Measurements from ENCODE around the gene SLC6A12.

SLC6A12 gene

DNA sequence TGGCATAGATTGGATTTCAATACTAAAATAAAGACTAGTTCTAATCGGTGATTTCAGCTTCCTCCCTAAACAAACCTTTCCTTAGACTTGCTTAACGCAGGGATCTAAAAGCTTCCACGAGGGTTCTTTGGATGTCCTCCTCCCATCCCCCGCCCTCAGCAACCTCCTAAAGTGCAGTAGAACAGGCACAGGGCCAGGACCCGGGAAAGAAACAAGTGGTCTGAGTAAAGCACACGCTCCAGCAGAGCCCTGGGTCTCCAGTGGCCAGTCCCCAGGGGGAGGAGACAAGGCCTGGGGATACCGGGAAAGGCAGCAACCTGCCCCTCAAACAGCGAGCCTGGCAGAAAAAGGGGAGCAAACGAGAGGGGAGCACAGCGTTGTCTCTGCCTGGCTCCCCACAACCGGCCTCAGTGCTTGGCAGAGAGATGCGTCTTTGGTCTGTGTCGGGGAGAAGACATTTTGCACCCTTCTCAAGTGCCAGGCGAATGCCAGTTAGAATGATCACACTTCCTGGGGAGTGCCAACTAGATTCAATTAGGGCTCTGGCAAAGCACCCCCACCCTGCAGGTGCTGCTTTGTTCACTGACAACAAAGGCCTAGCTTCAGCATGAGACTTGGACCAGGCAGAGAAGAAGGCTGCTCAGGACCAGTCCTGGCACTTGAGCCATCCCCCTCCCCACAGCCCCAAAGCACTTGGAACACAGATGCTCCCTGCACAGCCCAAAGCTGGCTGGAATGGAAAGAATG, 17.1 kb upstream of the SLC6A12 start:
- Histone ChIP-seq H4K20me1 (ENCODE audit: insufficient read depth) (no peaks in the 10 kb centered on the region), H3K27me3 (ENCODE audit: insufficient read depth, low read depth) (peaks cover 8% of the 10 kb centered on the region; the same call in 1 of the 2 replicates)

DNA sequence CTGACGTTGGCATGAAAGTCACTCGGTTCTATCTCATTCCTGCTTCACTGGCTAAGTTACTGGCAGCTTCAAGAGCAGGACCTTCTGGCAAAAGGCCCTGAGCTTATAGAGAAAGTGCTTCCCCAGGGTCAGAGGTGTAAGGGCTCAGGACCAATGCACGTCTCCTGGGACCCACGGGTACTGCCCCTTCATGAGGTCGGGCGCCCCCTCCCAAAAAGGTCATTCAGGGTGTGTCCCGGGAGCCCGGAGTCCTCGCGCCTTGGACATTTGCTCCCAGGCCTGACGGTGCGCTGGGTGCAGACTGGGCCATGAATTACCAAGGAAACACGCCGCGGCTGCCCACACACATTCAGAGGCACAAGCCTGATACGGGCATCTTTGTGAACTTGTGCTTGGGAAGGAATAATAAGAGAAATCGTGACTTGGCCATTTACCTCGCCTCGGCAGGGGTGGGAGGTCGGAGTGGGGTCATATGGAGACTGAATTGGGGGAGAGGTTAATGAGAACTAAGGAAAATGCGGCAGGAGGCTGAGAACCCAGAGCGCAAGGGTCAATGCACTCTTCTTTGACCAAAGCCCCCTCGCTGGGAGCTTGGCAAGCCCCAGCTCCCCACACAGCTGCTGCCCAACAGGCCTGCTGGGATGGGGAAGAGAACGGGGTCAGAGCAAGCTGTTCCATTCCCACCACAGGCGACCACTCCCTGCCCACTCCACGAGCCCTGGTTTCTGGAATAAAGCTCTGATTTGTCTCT, 15.7 kb upstream of the SLC6A12 start:
- H4K20me1 ChIP-seq (ENCODE audit: insufficient read depth): no peaks in the 10 kb centered on the region
- H3K4me1 ChIP-seq (ENCODE audit: low read depth, poor library complexity, severe bottlenecking): no peaks in the 10 kb centered on the region
- no peak overlapping the region for H3K9ac ChIP-seq
- H3K27ac ChIP-seq: no peak overlapping the region
- TF ChIP-seq, protein P1, sequence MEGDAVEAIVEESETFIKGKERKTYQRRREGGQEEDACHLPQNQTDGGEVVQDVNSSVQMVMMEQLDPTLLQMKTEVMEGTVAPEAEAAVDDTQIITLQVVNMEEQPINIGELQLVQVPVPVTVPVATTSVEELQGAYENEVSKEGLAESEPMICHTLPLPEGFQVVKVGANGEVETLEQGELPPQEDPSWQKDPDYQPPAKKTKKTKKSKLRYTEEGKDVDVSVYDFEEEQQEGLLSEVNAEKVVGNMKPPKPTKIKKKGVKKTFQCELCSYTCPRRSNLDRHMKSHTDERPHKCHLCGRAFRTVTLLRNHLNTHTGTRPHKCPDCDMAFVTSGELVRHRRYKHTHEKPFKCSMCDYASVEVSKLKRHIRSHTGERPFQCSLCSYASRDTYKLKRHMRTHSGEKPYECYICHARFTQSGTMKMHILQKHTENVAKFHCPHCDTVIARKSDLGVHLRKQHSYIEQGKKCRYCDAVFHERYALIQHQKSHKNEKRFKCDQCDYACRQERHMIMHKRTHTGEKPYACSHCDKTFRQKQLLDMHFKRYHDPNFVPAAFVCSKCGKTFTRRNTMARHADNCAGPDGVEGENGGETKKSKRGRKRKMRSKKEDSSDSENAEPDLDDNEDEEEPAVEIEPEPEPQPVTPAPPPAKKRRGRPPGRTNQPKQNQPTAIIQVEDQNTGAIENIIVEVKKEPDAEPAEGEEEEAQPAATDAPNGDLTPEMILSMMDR (conservative IDR thresholded peaks at IDR 0.05; ENCODE audit: low read depth, low read length): no peak
- H3K36me3 ChIP-seq (ENCODE audit: insufficient read depth): no peaks in the 10 kb centered on the region
- H2AFZ ChIP-seq (ENCODE audit: low read depth): no peak overlapping the region
- no peak overlapping the region for H3K4me2 ChIP-seq
- no peak overlapping the region for H3K4me3 ChIP-seq (IDR thresholded peaks at IDR 0.05; ENCODE audit: insufficient read depth, low read depth, low read length)
- no peaks in the 10 kb centered on the region for H3K79me2 ChIP-seq (ENCODE audit: insufficient read depth, low read depth)
- peaks cover 8% of the 10 kb centered on the region; the same call in 1 of the 2 replicates for H3K27me3 ChIP-seq (ENCODE audit: insufficient read depth, low read depth)

More for the DNA sequence above, 17.1 kb upstream of the SLC6A12 start:
- Histone ChIP-seq H3K79me2 (ENCODE audit: insufficient read depth, low read depth) (no peaks in the 10 kb centered on the region), H3K4me3 (IDR thresholded peaks at IDR 0.05; ENCODE audit: insufficient read depth, low read depth, low read length) (no peak overlapping the region), H3K4me2 (no peak overlapping the region), H2AFZ (ENCODE audit: low read depth) (no peak overlapping the region), H3K27ac (no peak overlapping the region), H3K36me3 (ENCODE audit: insufficient read depth) (no peaks in the 10 kb centered on the region), H3K9ac (no peak overlapping the region), H3K4me1 (ENCODE audit: low read depth, poor library complexity, severe bottlenecking) (no peaks in the 10 kb centered on the region)
- TF ChIP-seq, protein P1 (conservative IDR thresholded peaks at IDR 0.05; ENCODE audit: low read depth, low read length): no peak

DNA sequence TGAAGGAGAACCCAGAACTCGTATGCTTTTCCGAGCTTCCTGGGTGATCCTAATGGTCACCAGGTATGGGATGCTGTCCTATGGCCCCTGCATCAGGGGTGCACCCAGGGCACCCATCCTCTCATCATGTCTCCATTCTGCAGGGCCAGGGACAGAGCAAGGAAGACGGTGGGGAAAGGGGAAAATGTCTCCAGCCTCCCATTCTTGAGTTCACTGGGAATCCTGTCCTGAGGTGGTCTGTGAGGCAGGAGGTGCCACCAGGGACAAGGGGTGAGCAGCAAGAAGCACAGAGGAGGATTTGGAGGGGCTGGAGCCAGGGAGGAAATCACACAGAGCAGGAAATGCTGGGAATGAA, 14.9 kb upstream of the SLC6A12 start:
- Histone ChIP-seq H3K4me3 (IDR thresholded peaks at IDR 0.05; ENCODE audit: insufficient read depth, low read depth, low read length) (no peak overlapping the region), H3K36me3 (ENCODE audit: insufficient read depth) (no peaks in the 10 kb centered on the region), H4K20me1 (ENCODE audit: insufficient read depth) (no peaks in the 10 kb centered on the region), H3K27me3 (ENCODE audit: insufficient read depth, low read depth) (peaks cover 8% of the 10 kb centered on the region; the same call in 1 of the 2 replicates), H3K4me2 (no peak overlapping the region), H3K9ac (no peak overlapping the region), H3K4me1 (ENCODE audit: low read depth, poor library complexity, severe bottlenecking) (no peaks in the 10 kb centered on the region), H2AFZ (ENCODE audit: low read depth) (no peak overlapping the region), H3K27ac (no peak overlapping the region), H3K79me2 (ENCODE audit: insufficient read depth, low read depth) (no peaks in the 10 kb centered on the region)
- TF ChIP-seq, protein P1 (conservative IDR thresholded peaks at IDR 0.05; ENCODE audit: low read depth, low read length): no peak

DNA sequence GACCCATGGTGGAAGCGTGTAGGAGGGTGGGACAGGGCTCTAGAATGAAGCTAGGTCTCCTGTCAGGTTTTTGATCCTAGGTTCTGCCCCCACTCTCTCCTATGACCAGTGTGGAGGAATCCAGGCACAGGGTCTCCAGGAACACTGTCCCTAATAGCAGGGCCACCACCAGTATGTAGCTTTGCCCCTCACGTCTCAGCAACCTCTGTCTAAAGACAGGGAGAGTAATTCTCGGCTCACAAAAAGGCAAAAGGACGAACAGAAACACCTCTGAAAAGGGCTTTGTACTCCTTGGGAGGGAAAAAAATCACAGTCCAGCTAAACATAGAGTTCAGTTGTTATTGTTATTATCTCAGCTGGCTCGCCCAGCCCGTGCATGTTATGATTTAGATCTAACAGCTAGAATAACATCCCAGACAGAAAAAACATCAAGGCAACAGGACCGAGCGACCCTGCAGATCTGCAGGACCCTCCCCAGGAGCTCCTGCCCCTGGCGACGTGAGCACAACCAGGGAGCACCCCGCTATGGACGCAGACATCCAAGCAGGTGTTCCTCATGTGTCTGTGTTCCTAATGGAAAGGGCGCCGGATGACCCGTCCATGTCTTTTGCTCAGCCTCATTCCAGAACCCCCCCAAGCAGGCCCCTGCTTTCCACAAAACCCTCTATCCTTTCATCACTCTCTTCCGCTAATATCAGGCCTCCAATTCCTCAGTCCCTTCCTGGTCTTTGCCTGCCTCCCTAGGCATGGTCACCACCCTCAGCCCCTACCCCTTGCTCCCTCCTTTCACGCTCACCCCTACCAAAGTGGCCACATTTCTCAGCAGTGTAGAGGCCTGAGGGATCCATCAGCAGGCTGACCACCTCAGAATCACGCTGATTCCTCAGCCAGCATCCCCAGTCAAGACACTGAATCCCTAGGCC, 14.2 kb upstream of the SLC6A12 start:
- no peak overlapping the region for H3K9ac ChIP-seq
- no peaks in the 10 kb centered on the region for H3K36me3 ChIP-seq (ENCODE audit: insufficient read depth)
- H2AFZ ChIP-seq (ENCODE audit: low read depth): no peak overlapping the region
- TF ChIP-seq, protein P1 (conservative IDR thresholded peaks at IDR 0.05; ENCODE audit: low read depth, low read length): no peak
- no peak overlapping the region for H3K27ac ChIP-seq
- no peaks in the 10 kb centered on the region for H3K4me1 ChIP-seq (ENCODE audit: low read depth, poor library complexity, severe bottlenecking)
- H3K79me2 ChIP-seq (ENCODE audit: insufficient read depth, low read depth): no peaks in the 10 kb centered on the region
- no peak overlapping the region for H3K4me2 ChIP-seq
- peaks cover 8% of the 10 kb centered on the region; the same call in 1 of the 2 replicates for H3K27me3 ChIP-seq (ENCODE audit: insufficient read depth, low read depth)
- no peak overlapping the region for H3K4me3 ChIP-seq (IDR thresholded peaks at IDR 0.05; ENCODE audit: insufficient read depth, low read depth, low read length)
- H4K20me1 ChIP-seq (ENCODE audit: insufficient read depth): no peaks in the 10 kb centered on the region

Data from KMS-11 (cell line).